CD4-positive, alpha-beta memory T cell (primary cell): ENCODE data around the gene SYT13. TPM values are rescaled to one million over a fixed set of nuclear protein-coding genes. Genes with fewer than 3 reads are reported as not detected.

Source experiments
- CTCF ChIA-PET: fragments of 350-600 bp; sonication (Branson Sonifier 250); formaldehyde crosslinking; loops from one replicate; lab custom pipeline; 2021; ENCODE audit warnings: inconsistent platforms; ENCODE audit not compliant: partially characterized antibody; lab: Charles Lee
- POLR2A ChIA-PET: fragments of 350-600 bp; sonication (Branson Sonifier 250); formaldehyde crosslinking; loops from one replicate; lab custom pipeline; 2021; ENCODE audit not compliant: partially characterized antibody; lab: Charles Lee
- DNase-seq, 5 donors: peaks; one replicate each; pipeline versions ENCODE4 v3.0.0 to v3.0.0-alpha.2; 2020 to 2022; ENCODE audit warnings: mixed read lengths in 1 of 5
- H3K27ac ChIP-seq: one replicate; pipeline ENCODE4 v1.7.0; 2013; ENCODE audit warnings: low read depth, low read length
- H3K27me3 ChIP-seq: 2 replicates; pipeline ENCODE4 v1.7.0; 2013; ENCODE audit warnings: mild to moderate bottlenecking, low read length, moderate library complexity; ENCODE audit not compliant: insufficient read depth
- H3K36me3 ChIP-seq: 2 replicates; pipeline ENCODE4 v1.7.0; 2013; ENCODE audit warnings: mild to moderate bottlenecking, low read length, moderate library complexity; ENCODE audit not compliant: insufficient read depth
- H3K4me1 ChIP-seq: 2 replicates; pipeline ENCODE4 v1.7.0; 2013; ENCODE audit warnings: mild to moderate bottlenecking, low read length, moderate library complexity; ENCODE audit not compliant: insufficient read depth
- H3K4me3 ChIP-seq, 2 donors: one replicate each; pipeline ENCODE4 v1.7.0; 2013; ENCODE audit warnings: low read length in 2 of 2, mild to moderate bottlenecking in 1 of 2
- H3K9me3 ChIP-seq, 2 donors: one replicate each; pipeline ENCODE4 v1.7.0; 2013; ENCODE audit warnings: low read length in 2 of 2, control low read depth in 1 of 2; ENCODE audit not compliant: control insufficient read depth in 1 of 2
- H3K27ac Mint-ChIP-seq, 7 donors: one replicate each; pipeline ENCODE4 v1.8.0; 2020 to 2021; ENCODE audit warnings: mixed read lengths in 7 of 7, mild to moderate bottlenecking in 6 of 7, inconsistent platforms in 3 of 7, moderate library complexity in 3 of 7
- H3K27me3 Mint-ChIP-seq, 2 donors: one replicate each; pipeline ENCODE4 v1.8.0; 2020 to 2021; ENCODE audit warnings: mixed read lengths in 2 of 2
- H3K36me3 Mint-ChIP-seq, 2 donors: one replicate each; pipeline ENCODE4 v1.8.0; 2020 to 2021; ENCODE audit warnings: mixed read lengths in 2 of 2, inconsistent platforms in 1 of 2, mild to moderate bottlenecking in 1 of 2
- H3K4me1 Mint-ChIP-seq, 4 donors: one replicate each; pipeline ENCODE4 v1.8.0; 2020 to 2021; ENCODE audit warnings: mixed read lengths in 4 of 4, mild to moderate bottlenecking in 1 of 4
- H3K4me3 Mint-ChIP-seq, 8 donors: one replicate each; pipeline ENCODE4 v1.8.0; 2020 to 2021; ENCODE audit warnings: mixed read lengths in 8 of 8, mild to moderate bottlenecking in 7 of 8, moderate library complexity in 6 of 8, inconsistent platforms in 3 of 8
- H3K9me3 Mint-ChIP-seq, 8 donors: one replicate each; pipeline ENCODE4 v1.8.0; 2020 to 2021; ENCODE audit warnings: mixed read lengths in 8 of 8, mild to moderate bottlenecking in 5 of 8, inconsistent platforms in 3 of 8, moderate library complexity in 1 of 8
- intact Hi-C: fragments of 100-400 bp; cut with micrococcal nuclease; formaldehyde crosslinking; loops from one replicate; pipeline ENCODE4 v1.15.1; 2023
- polyA plus RNA-seq, 2 donors: library from polyadenylated mRNA; unstranded; fragments of 300-500 nt; fragmentation: Illumina TruSeq; gene quantifications; one replicate each; pipeline ENCODE4 v1.2.3, GENCODE V29; 2021
- total RNA-seq, 2 experiments: library from RNA; stranded (reverse); gene quantifications; one replicate each; pipeline ENCODE4 v1.2.3, GENCODE V29; 2021

Gene SYT13
- total and polyA plus RNA-seq, 4 experiments from 2014 or later, result not detected

DNA sequence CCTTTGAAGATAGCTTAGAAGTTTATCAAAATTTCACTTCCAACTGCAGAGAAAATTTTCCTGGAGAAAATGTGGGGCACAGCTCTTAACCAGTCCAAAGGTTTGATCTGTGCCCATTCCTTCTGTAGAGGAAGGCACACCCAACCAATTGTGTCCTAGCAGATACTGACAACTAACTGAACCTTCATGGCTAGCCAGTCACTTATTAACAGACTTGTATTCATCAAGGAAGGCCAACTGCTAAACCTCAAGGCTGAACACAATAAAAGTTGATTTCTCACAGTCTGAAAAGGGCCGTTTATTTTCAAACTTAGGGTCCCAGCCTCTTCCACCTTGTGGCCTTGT, 19.5 kb downstream of the SYT13 start:
- POLR2A ChIA-PET, result no interaction called here
- H3K4me3 ChIP-seq, result no peak overlapping the region
- H3K27ac ChIP-seq, result no peak overlapping the region
- no peaks in the 10 kb centered on the region for H3K36me3 Mint-ChIP-seq
- no peak overlapping the region for H3K27ac Mint-ChIP-seq
- H3K27me3 ChIP-seq, result no peaks in the 10 kb centered on the region
- CTCF ChIA-PET, result no interaction called here
- no peaks in the 10 kb centered on the region for H3K4me1 Mint-ChIP-seq
- H3K9me3 ChIP-seq, result no peaks in the 10 kb centered on the region
- DNase-seq, result no peak
- H3K4me1 ChIP-seq, result no peaks in the 10 kb centered on the region
- H3K27me3 Mint-ChIP-seq, result peaks cover 47 to 55% of the 10 kb centered on the region in 2 donors
- no peak overlapping the region for H3K4me3 Mint-ChIP-seq
- intact Hi-C loops, result no loop called here
- H3K9me3 Mint-ChIP-seq, result peaks cover 0 to 9% (median under 1%) of the 10 kb centered on the region in 8 donors
- no peaks in the 10 kb centered on the region for H3K36me3 ChIP-seq

DNA sequence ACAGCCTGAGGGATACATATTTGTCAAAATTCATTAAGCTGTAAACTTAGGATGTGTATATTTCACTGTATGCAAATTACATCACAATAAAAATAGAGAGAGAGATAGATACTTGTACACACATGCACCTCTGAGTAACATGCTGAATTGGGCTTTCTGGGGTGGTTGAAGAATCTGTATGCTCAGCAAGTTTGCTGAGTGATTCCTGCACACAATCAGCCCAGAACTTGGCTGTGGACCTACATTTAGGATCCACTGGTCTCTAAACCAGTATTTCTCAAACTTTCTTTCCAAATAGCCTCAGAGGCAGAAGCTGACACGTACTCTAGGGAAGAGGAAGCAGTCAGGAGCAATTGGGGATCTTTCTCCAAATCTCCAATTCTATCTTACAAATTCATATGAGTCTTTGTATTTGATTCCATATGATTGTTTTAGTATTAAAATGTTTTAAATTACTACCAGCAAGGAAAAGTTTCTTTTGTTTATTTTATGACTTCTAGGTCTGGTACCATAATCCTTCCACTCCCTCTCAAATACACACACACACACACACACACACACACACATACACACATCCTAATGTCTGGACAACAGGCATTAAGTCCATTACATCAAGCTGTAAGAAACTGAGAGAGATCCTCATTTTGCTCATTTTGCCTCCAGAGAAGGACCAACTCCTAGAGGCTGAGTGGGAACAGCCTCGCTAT, 20.0 kb downstream of the SYT13 start:
- no peaks in the 10 kb centered on the region for H3K4me1 Mint-ChIP-seq
- ChIA-PET CTCF (no interaction called here), POLR2A (no interaction called here)
- Histone ChIP-seq H3K4me3 (no peak overlapping the region), H3K27me3 (no peaks in the 10 kb centered on the region), H3K36me3 (no peaks in the 10 kb centered on the region), H3K27ac (no peak overlapping the region), H3K4me1 (no peaks in the 10 kb centered on the region), H3K9me3 (no peaks in the 10 kb centered on the region)
- H3K27ac Mint-ChIP-seq, result no peak overlapping the region
- H3K27me3 Mint-ChIP-seq, result peaks cover 42 to 50% of the 10 kb centered on the region in 2 donors
- peaks cover 0 to 4% (median 0%) of the 10 kb centered on the region in 8 donors for H3K9me3 Mint-ChIP-seq
- H3K36me3 Mint-ChIP-seq, result no peaks in the 10 kb centered on the region
- no peak overlapping the region for H3K4me3 Mint-ChIP-seq
- no peak for DNase-seq
- intact Hi-C loops, result no loop called here

DNA sequence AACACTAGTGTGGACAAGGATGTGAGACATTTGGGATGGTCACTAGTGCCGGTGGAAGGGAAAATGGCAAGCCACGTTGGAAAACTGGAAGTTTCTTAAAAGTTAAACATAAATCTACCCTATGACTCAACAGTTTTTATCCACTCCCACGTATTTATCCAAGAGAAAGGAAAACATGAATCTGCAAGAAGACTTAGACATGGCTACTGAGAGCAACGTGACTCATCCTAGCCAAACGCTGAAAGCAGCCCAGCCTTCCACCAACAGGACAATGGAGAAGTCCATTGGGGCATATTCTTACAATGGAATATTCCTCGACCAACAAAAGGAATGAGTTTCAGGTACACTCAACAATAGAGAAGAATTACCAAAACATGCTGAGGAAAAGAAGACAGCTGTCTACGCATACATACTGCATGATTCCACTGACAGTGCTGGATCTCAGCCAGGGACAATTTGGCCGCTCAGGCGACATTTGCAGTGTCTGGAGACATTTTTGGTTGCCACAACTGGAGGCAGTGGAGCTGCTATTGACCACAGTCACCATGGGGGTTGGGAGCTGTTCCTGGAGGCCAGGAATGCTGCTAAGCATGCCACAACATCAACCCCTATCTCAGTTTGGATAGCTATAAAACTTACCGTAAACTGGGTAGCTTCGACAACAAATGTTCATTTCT, 21.2 kb downstream of the SYT13 start:
- Histone ChIP-seq H3K4me3 (no peak overlapping the region), H3K9me3 (no peaks in the 10 kb centered on the region), H3K36me3 (no peaks in the 10 kb centered on the region), H3K27ac (no peak overlapping the region), H3K4me1 (no peaks in the 10 kb centered on the region), H3K27me3 (no peaks in the 10 kb centered on the region)
- ChIA-PET CTCF (no interaction called here), POLR2A (no interaction called here)
- peaks cover 45 to 50% of the 10 kb centered on the region in 2 donors for H3K27me3 Mint-ChIP-seq
- H3K27ac Mint-ChIP-seq, result no peak overlapping the region
- H3K4me1 Mint-ChIP-seq, result no peaks in the 10 kb centered on the region
- H3K36me3 Mint-ChIP-seq, result no peaks in the 10 kb centered on the region
- H3K4me3 Mint-ChIP-seq, result no peak overlapping the region
- DNase-seq, result no peak
- peaks cover 0 to 4% (median 0%) of the 10 kb centered on the region in 8 donors for H3K9me3 Mint-ChIP-seq
- intact Hi-C loops, result no loop called here

DNA sequence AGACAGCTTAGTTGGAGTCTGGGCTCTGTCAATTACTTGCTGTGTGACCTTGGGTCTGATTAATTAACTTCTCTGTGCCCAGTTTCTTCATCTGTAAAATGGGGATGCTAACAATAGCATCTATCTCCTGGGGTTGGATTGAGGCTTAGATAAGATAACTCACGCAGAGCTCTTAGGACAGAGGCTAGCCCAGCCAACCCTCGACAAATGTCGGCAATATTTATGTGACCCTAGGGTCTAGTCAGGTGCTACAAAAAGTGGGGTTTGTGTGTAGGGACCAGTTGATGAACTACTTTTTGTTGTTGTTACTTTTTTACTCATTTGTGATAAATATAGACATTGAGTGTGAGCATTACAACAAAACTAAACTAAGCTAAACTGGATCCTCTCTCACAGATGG, 22.4 kb downstream of the SYT13 start:
- Histone ChIP-seq H3K9me3 (no peaks in the 10 kb centered on the region), H3K4me1 (no peaks in the 10 kb centered on the region), H3K27me3 (no peaks in the 10 kb centered on the region), H3K27ac (no peak overlapping the region), H3K36me3 (no peaks in the 10 kb centered on the region), H3K4me3 (no peak overlapping the region)
- Mint-ChIP-seq H3K36me3 (no peaks in the 10 kb centered on the region), H3K4me3 (no peak overlapping the region), H3K4me1 (no peaks in the 10 kb centered on the region), H3K9me3 (peaks cover 0 to 4% (median 0%) of the 10 kb centered on the region in 8 donors), H3K27ac (no peak overlapping the region), H3K27me3 (peaks cover 43 to 53% of the 10 kb centered on the region in 2 donors)
- DNase-seq, result no peak
- ChIA-PET CTCF (no interaction called here), POLR2A (no interaction called here)
- intact Hi-C loops, result no loop called here

DNA sequence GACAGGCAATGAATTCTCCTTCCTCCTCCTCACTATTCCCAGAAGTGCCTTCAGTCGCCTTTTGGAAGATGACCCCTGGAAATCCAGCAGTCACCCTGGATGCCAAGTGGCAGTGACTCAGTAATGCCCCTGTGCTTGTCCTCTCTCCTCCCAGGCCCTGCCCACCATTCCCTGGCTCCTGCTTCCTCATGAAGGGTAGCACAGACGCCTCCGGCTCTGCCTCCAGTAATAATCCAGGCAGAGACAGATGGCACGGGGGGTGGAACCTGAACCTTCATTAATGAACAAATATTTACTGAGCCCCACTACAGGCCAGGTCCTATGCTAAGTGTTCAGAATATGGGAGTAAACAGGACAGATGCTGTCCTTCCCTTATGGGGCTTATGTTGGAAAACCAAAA, 23.2 kb downstream of the SYT13 start:
- DNase-seq, result no peak
- H3K4me1 Mint-ChIP-seq, result no peaks in the 10 kb centered on the region
- H3K9me3 Mint-ChIP-seq, result peaks cover 0 to 4% (median 0%) of the 10 kb centered on the region in 8 donors
- Histone ChIP-seq H3K9me3 (no peaks in the 10 kb centered on the region), H3K27me3 (no peaks in the 10 kb centered on the region), H3K27ac (no peak overlapping the region), H3K36me3 (no peaks in the 10 kb centered on the region), H3K4me1 (no peaks in the 10 kb centered on the region), H3K4me3 (no peak overlapping the region)
- H3K27me3 Mint-ChIP-seq, result peaks cover 43 to 56% of the 10 kb centered on the region in 2 donors
- H3K36me3 Mint-ChIP-seq, result no peaks in the 10 kb centered on the region
- no peak overlapping the region for H3K4me3 Mint-ChIP-seq
- ChIA-PET POLR2A (no interaction called here), CTCF (no interaction called here)
- H3K27ac Mint-ChIP-seq, result no peak overlapping the region
- intact Hi-C loops, result no loop called here

DNA sequence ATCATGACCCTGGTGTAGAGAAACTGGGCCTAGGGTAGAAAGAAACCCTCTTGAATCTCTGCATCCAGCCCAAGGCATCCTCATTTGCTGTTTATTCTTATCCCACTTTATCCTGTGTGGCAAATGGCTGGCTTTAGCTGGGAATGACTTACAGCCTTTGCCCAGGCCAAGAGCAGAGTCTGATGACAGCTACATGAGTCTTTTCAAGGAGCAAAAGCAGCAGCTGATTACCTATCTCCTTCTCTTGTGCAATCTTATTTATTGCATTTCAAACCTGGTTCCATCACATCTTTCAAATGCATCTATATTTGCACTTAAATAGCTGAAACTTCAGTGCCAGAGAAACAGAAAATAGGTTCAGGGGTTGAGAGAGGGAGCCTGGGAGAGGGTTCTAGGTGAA, 26.1 kb downstream of the SYT13 start:
- ChIA-PET CTCF (interaction anchor here (2.1 kb wide), 1 partner anchor 10 kb away, joined by 6 read pairs; no protein-coding TSS in a partner anchor), POLR2A (no interaction called here)
- peaks cover 0 to 4% (median 0%) of the 10 kb centered on the region in 8 donors for H3K9me3 Mint-ChIP-seq
- no peaks in the 10 kb centered on the region for H3K4me1 Mint-ChIP-seq
- H3K27me3 Mint-ChIP-seq, result peaks cover 29 to 59% of the 10 kb centered on the region in 2 donors
- H3K36me3 Mint-ChIP-seq, result no peaks in the 10 kb centered on the region
- no peaks in the 10 kb centered on the region for H3K4me1 ChIP-seq
- no peak overlapping the region for H3K4me3 ChIP-seq
- no peak overlapping the region for H3K27ac Mint-ChIP-seq
- H3K27me3 ChIP-seq, result no peaks in the 10 kb centered on the region
- H3K4me3 Mint-ChIP-seq, result no peak overlapping the region
- intact Hi-C loops, result no loop called here
- no peak overlapping the region for H3K27ac ChIP-seq
- H3K36me3 ChIP-seq, result no peaks in the 10 kb centered on the region
- H3K9me3 ChIP-seq, result no peaks in the 10 kb centered on the region
- DNase-seq, result no peak

DNA sequence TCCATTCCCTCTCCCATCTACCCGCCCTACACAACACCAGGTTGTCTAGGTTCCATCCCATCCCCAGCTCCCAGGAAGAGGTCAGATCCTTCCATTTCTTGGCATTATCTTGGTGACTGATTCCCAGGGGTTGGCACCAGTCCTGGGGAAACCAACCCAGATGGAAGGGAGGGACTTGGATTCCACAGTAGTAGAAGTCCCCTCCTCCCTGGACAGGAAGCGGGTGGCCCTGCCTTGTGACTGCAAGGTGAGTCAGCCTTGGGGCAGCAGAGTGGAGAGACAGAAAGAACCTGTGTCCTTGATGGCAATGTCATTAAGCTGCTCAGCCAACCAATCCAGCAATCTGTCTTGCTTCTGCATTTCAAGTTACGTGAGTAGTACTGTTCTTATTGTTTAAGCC, 26.5 kb downstream of the SYT13 start:
- no peak overlapping the region for H3K4me3 Mint-ChIP-seq

More for the DNA sequence above, 26.5 kb downstream of the SYT13 start:
- H3K27me3 Mint-ChIP-seq, result peaks cover 26 to 55% of the 10 kb centered on the region in 2 donors
- H3K4me3 ChIP-seq, result no peak overlapping the region
- H3K9me3 Mint-ChIP-seq, result peaks cover 0 to 4% (median 0%) of the 10 kb centered on the region in 8 donors
- H3K27me3 ChIP-seq, result no peaks in the 10 kb centered on the region
- ChIA-PET CTCF (interaction anchor here (2.1 kb wide), 1 partner anchor 10 kb away, joined by 6 read pairs; no protein-coding TSS in a partner anchor), POLR2A (no interaction called here)
- H3K27ac ChIP-seq, result no peak overlapping the region
- H3K4me1 Mint-ChIP-seq, result no peaks in the 10 kb centered on the region
- no peak for DNase-seq
- no peaks in the 10 kb centered on the region for H3K36me3 ChIP-seq
- no peak overlapping the region for H3K27ac Mint-ChIP-seq
- no peaks in the 10 kb centered on the region for H3K36me3 Mint-ChIP-seq
- intact Hi-C loops, result no loop called here
- H3K9me3 ChIP-seq, result no peaks in the 10 kb centered on the region
- H3K4me1 ChIP-seq, result no peaks in the 10 kb centered on the region
